Liver (tissue), 2 donors: Measurements from ENCODE around the gene ST6GALNAC4.

Experiments
- CTCF ChIP-seq: fragments of 150-350 bp; IDR thresholded peaks from 2 replicates; pipeline ENCODE4 v1.5.1; 2017; ENCODE audit warnings: improper control_type of control experiment, low read depth, low read length; ENCODE audit not compliant: missing input control
- MAX ChIP-seq: IDR thresholded peaks from 2 replicates; pipeline ENCODE4 v1.6.1; 2016; ENCODE audit warnings: antibody characterized with exemption
- donor health status: healthy.

GRCh38 chr9:127954831-127955293 lies 38.0 kb upstream of the ST6GALNAC4 start:
- TF ChIP-seq CTCF = no peak
- TF ChIP-seq MAX = no peak
